Cerebellar cortex (tissue), 1 donor: ENCODE measurements around the gene AADAC.
"Not testable (repeated sequence)": the region's sequence is repeated elsewhere in the genome, so short reads cannot be mapped to it uniquely, and the experiment has no call there.

Source experiments
- DNase-seq: peaks from one replicate; pipeline ENCODE4 v3.0.0-alpha.2; 2015; ENCODE audit warnings: low spot score

Gene AADAC

GRCh38 chr3:151798466-151798865 lies 15.4 kb upstream of the AADAC start:
- DNase-seq = no peak

DNA sequence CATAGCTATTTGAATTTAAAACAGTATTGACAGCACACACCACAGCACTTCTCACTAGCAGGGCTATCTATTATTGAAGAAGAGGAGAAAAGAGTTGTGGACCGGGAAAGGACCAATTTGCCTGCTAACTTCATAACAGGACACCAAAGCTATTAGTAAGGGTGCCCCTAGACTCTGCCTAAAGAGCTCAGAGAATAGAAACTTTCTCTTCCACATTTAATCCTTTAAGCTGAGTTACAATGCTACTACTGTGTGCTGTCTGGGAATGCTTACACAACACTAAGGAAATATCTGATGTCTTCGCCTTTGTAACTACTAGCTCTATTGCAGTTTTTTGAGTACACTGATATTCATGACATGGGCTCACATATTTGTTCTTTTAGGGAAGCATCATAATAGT lies 13.5 kb upstream of the AADAC start:
- DNase-seq = no peak

DNA sequence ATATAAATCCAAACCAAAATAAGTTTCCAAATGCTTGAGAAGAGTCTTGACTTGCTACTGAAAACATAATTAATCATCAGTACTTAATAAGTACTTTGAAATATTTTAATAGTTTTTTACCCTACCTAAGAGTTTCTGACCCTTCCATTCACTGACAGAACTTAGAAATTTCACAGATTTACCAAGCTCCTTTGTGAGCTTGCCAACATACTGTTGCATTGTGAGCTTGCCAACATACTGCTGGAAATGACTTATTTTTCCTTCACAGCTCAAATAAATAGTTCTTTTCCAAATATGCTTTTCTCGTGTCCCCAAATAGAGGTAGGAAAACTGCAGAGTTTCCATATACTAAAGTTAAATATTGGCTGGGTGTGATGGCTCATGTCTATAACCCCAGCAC lies 9.6 kb upstream of the AADAC start:
- no peak for DNase-seq

DNA sequence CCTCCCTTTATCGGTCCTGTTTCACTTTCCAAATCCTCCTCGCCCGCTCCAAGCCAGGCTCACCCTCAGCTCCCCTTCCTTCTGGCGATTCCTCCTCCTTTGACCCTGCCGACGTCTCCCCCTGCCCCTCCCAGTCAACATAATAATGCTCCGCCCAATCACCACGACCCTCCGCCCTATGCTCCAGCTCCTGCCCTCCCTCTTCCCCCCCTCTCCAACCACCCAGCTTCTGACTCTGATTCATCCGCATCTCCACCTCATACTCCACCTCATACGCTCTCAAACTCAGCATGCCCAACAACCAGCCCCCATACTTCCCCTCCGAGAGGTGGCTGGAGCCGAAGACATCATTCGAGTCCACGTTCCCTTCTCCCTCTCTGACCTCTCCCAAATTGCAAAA lies 7.1 kb upstream of the AADAC start:
- DNase-seq = no peak

DNA sequence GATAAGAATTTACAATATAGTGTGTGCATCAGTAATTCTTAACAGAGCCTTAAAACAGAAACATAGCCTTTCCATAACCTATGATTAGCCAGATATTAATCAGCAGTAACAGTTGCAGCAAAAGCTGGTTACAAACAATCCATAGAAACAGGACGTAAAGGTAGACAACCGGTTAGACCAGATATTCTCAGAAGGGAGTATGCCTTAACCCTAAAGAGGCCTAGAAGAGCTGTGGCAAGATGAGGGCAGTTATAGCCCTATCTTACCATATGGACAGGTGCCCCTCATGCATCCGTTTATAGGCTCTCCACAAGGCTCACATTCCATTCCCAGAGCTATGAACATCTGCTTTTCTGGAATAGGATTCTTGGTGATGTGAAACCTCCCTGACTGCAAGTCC lies 5.0 kb upstream of the AADAC start:
- not testable (repeated sequence) for DNase-seq

DNA sequence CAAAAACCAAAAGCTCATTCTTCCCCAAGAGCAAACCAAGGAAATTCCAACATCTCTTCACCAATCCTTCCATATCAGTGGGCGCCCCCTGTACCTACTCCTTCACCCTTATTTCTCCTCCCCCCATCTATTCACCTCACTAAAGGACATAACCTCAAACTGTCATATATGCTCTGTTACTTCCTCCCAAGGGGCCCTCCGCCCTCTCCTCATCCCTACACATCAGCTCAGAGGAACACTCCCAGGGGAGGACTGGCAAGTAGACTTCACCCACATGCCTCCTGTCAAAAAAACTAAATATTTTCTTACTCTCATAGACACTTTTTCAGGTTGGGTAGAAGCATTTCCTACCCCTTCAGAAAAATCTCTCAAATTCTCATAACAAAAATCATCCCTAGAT lies 2.4 kb upstream of the AADAC start:
- no peak for DNase-seq

- DNase-seq = no peak
These were observed 672 bp downstream of the AADAC start for GRCh38 chr3:151814588-151814987.

- DNase-seq = no peak
These were observed 2.2 kb downstream of the AADAC start for GRCh38 chr3:151816091-151816604.

DNA sequence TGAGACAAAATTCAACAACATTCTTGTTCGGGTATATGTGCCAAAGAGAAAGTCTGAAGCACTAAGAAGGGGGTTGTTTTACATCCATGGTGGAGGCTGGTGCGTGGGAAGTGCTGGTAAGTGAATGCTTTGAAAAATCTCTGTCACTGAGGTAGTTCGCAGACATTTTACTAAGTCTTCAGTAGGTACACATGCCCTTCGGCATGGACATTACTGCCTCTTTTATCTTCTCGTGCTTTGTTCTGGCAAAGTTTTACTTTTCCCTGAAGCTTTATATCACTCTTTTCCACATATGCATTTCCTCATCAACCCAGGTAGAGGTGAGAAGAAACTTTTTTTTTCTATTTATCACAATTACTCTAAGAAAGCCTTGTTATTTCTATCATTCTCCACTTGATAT lies 3.6 kb downstream of the AADAC start:
- no peak for DNase-seq

DNA sequence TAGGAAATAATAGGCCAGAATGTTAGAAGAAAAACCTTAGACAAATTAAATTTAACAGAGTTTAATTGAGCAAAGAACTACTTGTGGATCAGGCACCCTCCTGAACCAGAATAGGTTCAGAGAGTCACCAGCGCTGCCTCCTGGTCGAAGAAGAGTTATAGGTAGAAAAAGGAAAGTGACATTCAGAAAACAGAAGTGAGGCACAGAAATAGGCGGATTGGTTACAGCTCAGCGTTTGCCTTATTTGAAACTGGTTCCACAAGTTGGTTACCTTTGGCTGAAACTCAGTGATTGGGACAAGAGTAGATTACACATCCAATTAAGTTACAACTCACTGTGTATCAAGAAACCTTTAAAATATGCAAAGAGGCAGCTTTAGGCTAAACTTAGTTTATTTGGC lies 4.4 kb downstream of the AADAC start:
- DNase-seq = no peak

GRCh38 chr3:151819910-151820309 lies 6.0 kb downstream of the AADAC start:
- no peak for DNase-seq

- DNase-seq = no peak
These were observed 13.9 kb downstream of the AADAC start for GRCh38 chr3:151827816-151828215.

GRCh38 chr3:151835751-151836525 lies 22.0 kb downstream of the AADAC start:
- DNase-seq = no peak

DNA sequence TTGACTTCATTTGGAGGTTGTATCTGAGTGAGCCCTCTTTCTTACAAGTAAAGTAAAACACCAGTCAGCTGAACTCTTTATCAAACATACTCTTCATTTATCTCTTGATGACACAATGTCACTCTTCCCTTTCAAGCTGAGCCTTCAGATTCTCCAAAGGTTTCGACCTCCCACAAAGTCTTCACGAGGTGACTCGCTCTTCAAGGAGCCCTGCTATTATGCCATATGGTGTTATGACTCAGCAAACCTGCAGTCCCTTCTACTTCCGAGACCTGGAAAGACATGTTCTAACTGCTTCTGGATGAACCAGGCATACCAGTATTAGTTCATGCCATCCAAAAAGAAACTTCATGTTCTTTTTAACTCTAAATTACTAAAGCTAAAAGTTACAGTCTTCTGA lies 23.1 kb downstream of the AADAC start:
- DNase-seq = peak; percentile 16

DNA sequence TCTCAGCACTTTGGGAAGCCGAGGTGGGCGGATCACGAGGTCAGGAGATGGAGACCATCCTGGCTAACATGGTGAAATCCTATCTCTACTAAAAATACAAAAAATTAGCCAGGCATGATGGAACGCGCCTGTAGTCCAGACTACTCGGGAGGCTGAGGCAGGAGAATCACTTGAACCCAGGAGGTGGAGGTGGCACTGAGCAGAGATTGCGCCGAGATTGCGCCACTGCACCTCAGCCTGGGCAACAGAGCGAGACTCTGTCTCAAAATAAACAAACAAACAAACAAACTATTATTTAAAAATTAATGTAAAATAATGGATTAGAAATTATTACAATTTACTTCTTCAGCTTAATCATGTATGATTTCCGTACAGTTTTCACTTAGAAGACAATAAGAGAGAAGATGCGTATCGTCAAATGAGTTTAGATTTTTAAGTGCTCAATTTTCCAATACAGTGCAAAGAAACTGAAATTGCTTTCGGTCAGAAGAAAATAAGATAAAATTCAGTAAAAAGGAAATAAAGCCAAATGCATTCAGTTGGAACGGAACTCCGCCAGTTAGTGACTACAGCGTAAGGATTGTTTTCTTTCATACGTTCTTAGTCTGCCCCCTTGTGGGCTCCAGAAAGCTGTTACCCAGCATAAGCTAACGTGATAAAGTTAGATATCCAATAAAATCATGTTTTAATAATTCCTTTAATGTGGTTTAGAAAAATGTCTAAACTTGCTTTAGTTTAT lies 24.8 kb downstream of the AADAC start:
- DNase-seq = peak; percentile 65

- DNase-seq = no peak
These were observed 25.4 kb downstream of the AADAC start for GRCh38 chr3:151839313-151839631.

- no peak for DNase-seq
These were observed 27.9 kb downstream of the AADAC start for GRCh38 chr3:151841801-151842200.

DNA sequence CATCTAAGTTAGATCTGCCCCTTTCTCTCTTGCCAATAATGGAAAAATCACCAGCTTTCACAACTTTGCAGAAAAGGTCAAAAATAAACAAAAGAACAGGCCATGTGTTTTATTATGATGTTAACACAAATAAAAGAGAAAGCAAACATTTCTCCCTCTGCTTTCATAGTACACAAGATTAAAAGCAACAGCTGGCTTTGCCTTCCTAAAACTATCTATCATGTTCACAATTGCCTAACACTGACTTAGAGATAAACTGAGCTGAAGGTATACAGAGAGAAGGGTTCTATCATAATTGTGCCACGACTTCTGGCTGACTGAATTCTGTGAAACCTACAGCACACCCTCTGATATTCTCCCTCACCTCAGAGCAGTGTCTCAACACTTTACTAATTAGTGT lies 29.4 kb downstream of the AADAC start:
- no peak for DNase-seq

DNA sequence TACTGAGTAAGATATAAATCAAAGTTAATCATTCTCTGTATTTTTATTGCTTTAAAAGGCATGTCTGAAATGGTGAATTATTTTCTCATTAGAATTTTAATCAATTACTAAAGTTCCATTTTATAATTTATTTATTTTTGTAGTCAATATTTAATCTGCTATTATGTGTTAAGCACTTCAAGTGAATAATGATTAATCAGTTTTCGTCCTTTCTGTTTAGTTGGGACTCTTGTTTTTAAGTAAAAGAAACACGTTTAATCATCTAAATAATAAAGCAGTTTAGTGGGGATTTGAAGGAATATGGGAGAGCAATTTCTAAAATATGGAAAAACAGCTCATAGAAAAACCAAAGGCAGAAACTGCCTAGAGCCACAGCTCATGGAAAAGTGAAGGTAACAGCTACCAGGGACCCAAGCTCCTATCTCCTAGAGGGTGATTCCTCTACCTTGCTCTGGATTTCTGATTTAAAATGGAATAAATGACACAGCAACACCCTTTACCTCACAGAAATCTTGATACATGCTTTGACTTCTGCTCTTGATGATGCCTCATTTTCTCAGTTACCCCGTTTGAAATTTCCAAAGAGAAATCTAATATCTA lies 31.5 kb downstream of the AADAC start:
- no peak for DNase-seq

DNA sequence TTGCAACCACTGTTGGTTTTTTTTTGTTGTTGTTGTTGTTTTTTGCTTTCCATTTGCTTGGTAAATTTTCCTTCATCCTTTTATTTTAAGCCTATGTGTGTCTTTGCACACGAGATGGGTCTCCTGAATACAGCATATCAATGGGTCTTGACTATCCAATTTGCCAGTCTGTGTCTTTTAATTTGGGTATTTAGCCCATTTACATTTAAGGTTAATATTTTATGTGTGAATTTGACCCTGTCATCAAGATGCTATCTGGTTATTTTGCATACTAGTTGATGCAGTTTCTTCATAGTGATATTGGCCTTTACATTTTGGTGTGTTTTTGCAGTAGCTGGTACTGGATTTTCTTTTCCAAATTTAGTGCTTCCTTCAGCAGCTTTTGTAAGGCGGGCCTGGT lies 36.1 kb downstream of the AADAC start:
- DNase-seq = not testable (repeated sequence)

DNA sequence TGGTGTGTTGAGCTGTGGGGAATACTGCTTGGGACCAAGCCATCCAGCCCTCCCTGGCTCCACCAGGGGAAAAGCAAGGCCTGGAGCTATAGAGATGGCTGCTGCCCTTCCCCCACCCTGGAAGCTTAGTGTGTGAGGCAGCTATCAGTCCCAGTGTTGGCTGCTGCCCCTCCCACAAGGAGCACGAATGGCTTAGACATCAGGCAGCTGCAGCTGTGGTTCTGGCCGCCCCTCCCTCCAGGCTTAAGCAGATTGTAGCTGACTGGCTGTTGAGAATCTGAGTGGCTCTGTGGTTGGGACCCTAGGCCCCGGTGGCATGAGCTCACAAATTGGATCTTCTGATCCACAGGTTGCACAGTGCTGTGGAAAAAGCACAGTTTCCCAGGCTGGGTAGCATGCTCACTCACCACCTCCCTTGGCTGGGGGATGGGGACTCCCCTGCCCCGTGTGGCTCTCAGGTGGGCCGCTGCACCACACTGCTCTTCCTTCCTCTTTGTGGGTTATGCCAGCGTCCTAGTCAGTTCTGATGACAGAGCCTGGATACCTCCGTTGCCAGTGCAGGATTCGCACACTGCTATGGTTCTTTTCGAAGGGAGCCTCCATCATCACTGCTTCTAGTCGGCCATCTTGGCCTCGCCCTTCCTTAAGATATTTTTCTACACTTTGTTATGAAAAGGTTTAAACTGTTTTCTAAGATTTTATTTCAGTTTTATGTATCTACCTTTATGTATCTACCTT lies 38.3 kb downstream of the AADAC start:
- no peak for DNase-seq

DNA sequence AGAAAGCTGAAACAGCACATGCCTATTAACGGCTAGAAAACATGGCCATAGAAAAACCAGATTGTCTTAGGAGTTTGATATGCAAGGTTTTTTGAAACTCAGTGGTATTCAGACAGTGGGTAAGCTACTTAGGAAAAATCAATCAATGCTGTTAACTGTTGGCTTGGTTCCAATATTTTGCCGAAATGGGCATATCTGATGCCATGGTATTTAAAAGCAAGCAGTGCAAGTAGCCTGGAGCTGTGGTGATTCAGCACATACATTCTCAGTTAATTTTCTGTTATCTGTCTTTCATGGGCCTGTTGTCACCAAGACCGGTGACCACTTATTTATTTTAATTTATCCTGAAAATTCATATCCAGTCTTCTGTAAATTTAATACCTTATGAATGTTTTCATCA lies 42.2 kb downstream of the AADAC start:
- DNase-seq = no peak

DNA sequence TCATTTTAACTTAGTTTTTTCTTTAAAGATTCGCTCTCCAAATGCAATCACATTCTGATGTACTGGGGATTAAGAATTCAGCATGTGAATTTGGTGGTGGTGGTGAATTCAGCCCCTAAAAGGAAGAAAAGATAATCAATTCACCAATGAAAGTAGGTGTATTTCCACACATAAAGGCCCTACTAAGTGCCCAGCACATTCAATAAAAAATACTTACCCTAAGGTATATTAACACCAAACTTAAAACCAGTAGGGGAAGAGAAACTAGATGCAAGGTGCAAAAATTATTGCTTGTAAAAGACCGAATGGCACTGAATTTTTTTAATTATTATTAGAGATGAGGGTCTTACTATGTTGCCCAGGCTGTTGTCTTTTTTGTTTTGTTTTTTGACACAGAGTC lies 42.7 kb downstream of the AADAC start:
- no peak for DNase-seq
